ENCODE measurements around the gene SSPN. TPM values are rescaled to one million over a fixed set of nuclear protein-coding genes. Genes with fewer than 3 reads are reported as not detected.

SSPN gene
- total RNA-seq, 1 donor from 2014 or later = 38.5 TPM

GRCh38 chr12:26265606-26266005 lies 70.2 kb downstream of the SSPN start:
- no peak for DNase-seq (ENCODE audit: low spot score)

GRCh38 chr12:26266881-26267280 lies 71.5 kb downstream of the SSPN start:
- no peak for DNase-seq (ENCODE audit: low spot score)

- DNase-seq (ENCODE audit: low spot score) = no peak
Measured at GRCh38 chr12:26268841-26269561, 73.6 kb downstream of the SSPN start.

GRCh38 chr12:26269562-26270284 lies 74.3 kb downstream of the SSPN start:
- DNase-seq (ENCODE audit: low spot score) = no peak

- DNase-seq (ENCODE audit: low spot score) = no peak
Measured at GRCh38 chr12:26271024-26271423, 75.7 kb downstream of the SSPN start.

- peak; percentile 83 for DNase-seq (ENCODE audit: low spot score)
Measured at GRCh38 chr12:26271889-26272492, 76.6 kb downstream of the SSPN start.

GRCh38 chr12:26272851-26273250 lies 77.5 kb downstream of the SSPN start:
- no peak for DNase-seq (ENCODE audit: low spot score)

- DNase-seq (ENCODE audit: low spot score) = no peak
Measured at GRCh38 chr12:26273811-26274210, 78.4 kb downstream of the SSPN start.

GRCh38 chr12:26274441-26275312 lies 79.3 kb downstream of the SSPN start:
- DNase-seq (ENCODE audit: low spot score) = peak; percentile 92

- no peak for DNase-seq (ENCODE audit: low spot score)
Measured at GRCh38 chr12:26275313-26276131, 80.1 kb downstream of the SSPN start.

GRCh38 chr12:26276709-26277108 lies 81.3 kb downstream of the SSPN start:
- no peak for DNase-seq (ENCODE audit: low spot score)

GRCh38 chr12:26277506-26278246 lies 82.3 kb downstream of the SSPN start:
- DNase-seq (ENCODE audit: low spot score) = no peak

GRCh38 chr12:26278266-26278665 lies 82.9 kb downstream of the SSPN start:
- no peak for DNase-seq (ENCODE audit: low spot score)

GRCh38 chr12:26278666-26279065 lies 83.3 kb downstream of the SSPN start:
- no peak for DNase-seq (ENCODE audit: low spot score)

GRCh38 chr12:26279091-26279490 lies 83.7 kb downstream of the SSPN start:
- no peak for DNase-seq (ENCODE audit: low spot score)

GRCh38 chr12:26279908-26280307 lies 84.5 kb downstream of the SSPN start:
- DNase-seq (ENCODE audit: low spot score) = no peak

GRCh38 chr12:26280869-26281268 lies 85.5 kb downstream of the SSPN start:
- no peak for DNase-seq (ENCODE audit: low spot score)

- DNase-seq (ENCODE audit: low spot score) = no peak
Measured at GRCh38 chr12:26281320-26281719, 85.9 kb downstream of the SSPN start.

- DNase-seq (ENCODE audit: low spot score) = no peak
Measured at GRCh38 chr12:26282339-26282940, 87.1 kb downstream of the SSPN start.

GRCh38 chr12:26283046-26283445 lies 87.7 kb downstream of the SSPN start:
- no peak for DNase-seq (ENCODE audit: low spot score)
